PFSK-1 (cell line): ENCODE results near the gene ZHX3.

Experiments used
- POLR2AphosphoS5 ChIP-seq: IDR thresholded peaks from 2 replicates; pipeline ENCODE4 v1.6.1; 2012; ENCODE audit warnings: low read depth, mild to moderate bottlenecking, control low read depth, low read length, moderate library complexity
- REST ChIP-seq, 2 experiments: IDR thresholded peaks; 2 replicates each; pipeline versions ENCODE4 v1.6.1 to v1.8.0; 2011 to 2012; ENCODE audit warnings: low read depth in 2 of 2, low read length in 2 of 2, control low read depth in 1 of 2, inconsistent platforms in 1 of 2, mild to moderate bottlenecking in 1 of 2, moderate library complexity in 1 of 2; ENCODE audit not compliant: insufficient read depth in 1 of 2
- SIN3A ChIP-seq: IDR thresholded peaks from 2 replicates; pipeline ENCODE4 v1.6.1; 2012; ENCODE audit warnings: mild to moderate bottlenecking, low read length, moderate library complexity, borderline replicate concordance; ENCODE audit not compliant: insufficient read depth
- TAF1 ChIP-seq: IDR thresholded peaks from 2 replicates; pipeline ENCODE4 v1.6.1; 2012; ENCODE audit warnings: low read length, control low read depth, borderline replicate concordance; ENCODE audit not compliant: insufficient read depth

GRCh38 chr20:41214202-41214601 lies 103.3 kb downstream of the ZHX3 start:
- no peak for TF ChIP-seq POLR2AphosphoS5
- no peak for TF ChIP-seq REST (IDR thresholded peaks at IDR 0.05; ENCODE audit: insufficient read depth in 1 of 2, low read depth in 2 of 2, low read length in 2 of 2)
- TF ChIP-seq TAF1: no peak
- no peak for TF ChIP-seq SIN3A
